LNCaP clone FGC (cell line): ENCODE measurements around the gene ZNF24.

Experiments used
- DNase-seq: peaks from one replicate; pipeline ENCODE4 v3.0.0-alpha.2; 2011; ENCODE audit warnings: low read depth
- H3K4me3 ChIP-seq: 2 replicates; pipeline ENCODE4 v1.5.1; 2011; ENCODE audit warnings: mild to moderate bottlenecking, low read depth, low read length, control low read depth
- CTCF ChIP-seq: IDR thresholded peaks from 2 replicates; pipeline ENCODE4 v1.5.1; 2012; ENCODE audit warnings: mild to moderate bottlenecking; ENCODE audit not compliant: control insufficient read depth, insufficient read depth; ENCODE audit errors: extremely low read depth

The ZNF24 gene

GRCh38 chr18:35361570-35362321 lies 17.5 kb upstream of the ZNF24 start:
- no peak for DNase-seq
- H3K4me3 ChIP-seq = no peak overlapping the region
- no peak for TF ChIP-seq CTCF

- peak; percentile 74 for TF ChIP-seq CTCF
- DNase-seq = peak; percentile 65
- no peak overlapping the region for H3K4me3 ChIP-seq
Observed at GRCh38 chr18:35355140-35355618, 11.0 kb upstream of the ZNF24 start.

GRCh38 chr18:35352778-35353177 lies 8.6 kb upstream of the ZNF24 start:
- H3K4me3 ChIP-seq = no peak overlapping the region
- DNase-seq = no peak
- TF ChIP-seq CTCF = no peak

- no peak overlapping the region for H3K4me3 ChIP-seq
- no peak for TF ChIP-seq CTCF
- DNase-seq = no peak
Observed at GRCh38 chr18:35352283-35352682, 8.1 kb upstream of the ZNF24 start.

- DNase-seq = no peak
- no peak for TF ChIP-seq CTCF
- no peak overlapping the region for H3K4me3 ChIP-seq
Observed at GRCh38 chr18:35348001-35348400, 3.8 kb upstream of the ZNF24 start.

GRCh38 chr18:35345950-35346349 lies 1.7 kb upstream of the ZNF24 start:
- no peak for DNase-seq
- TF ChIP-seq CTCF = no peak
- peak overlapping the region; percentile 92 for H3K4me3 ChIP-seq

GRCh38 chr18:35345460-35345921 lies 1.3 kb upstream of the ZNF24 start:
- TF ChIP-seq CTCF = no peak
- H3K4me3 ChIP-seq = peak overlapping the region; percentile 92
- peak; percentile 99 for DNase-seq
